Central memory CD4-positive, alpha-beta T cell (primary cell): ENCODE data around the gene KRT85.

Experiments
- DNase-seq: peaks from one replicate; pipeline ENCODE4 v3.0.0; 2022

The KRT85 gene

GRCh38 chr12:52394836-52395405 is 27.6 kb upstream of the KRT85 start:
- DNase-seq: no peak

GRCh38 chr12:52392465-52393007 is 25.3 kb upstream of the KRT85 start:
- DNase-seq: no peak

GRCh38 chr12:52391618-52392002 is 24.3 kb upstream of the KRT85 start:
- no peak for DNase-seq

GRCh38 chr12:52390739-52391617 is 23.7 kb upstream of the KRT85 start:
- DNase-seq: no peak

GRCh38 chr12:52389313-52390207 is 22.3 kb upstream of the KRT85 start:
- no peak for DNase-seq

- no peak for DNase-seq
Observed at GRCh38 chr12:52387859-52388258, 20.6 kb upstream of the KRT85 start.

GRCh38 chr12:52385226-52385702 is 18.0 kb upstream of the KRT85 start, which contains the start of gene KRT84:
TSS of gene KRT84 (minus strand) at chr12:52385652. CDS start at chr12:52385585, 67 bp downstream.
- no peak for DNase-seq

GRCh38 chr12:52383331-52383730 is 16.1 kb upstream of the KRT85 start:
- no peak for DNase-seq

GRCh38 chr12:52382854-52383253 is 15.6 kb upstream of the KRT85 start:
- DNase-seq: no peak

GRCh38 chr12:52381206-52381605 is 13.9 kb upstream of the KRT85 start:
- DNase-seq: no peak

GRCh38 chr12:52380271-52380694 is 13.0 kb upstream of the KRT85 start:
- DNase-seq: no peak

- no peak for DNase-seq
Observed at GRCh38 chr12:52379536-52379935, 12.3 kb upstream of the KRT85 start.

- DNase-seq: no peak
Observed at GRCh38 chr12:52378091-52378490, 10.8 kb upstream of the KRT85 start.

GRCh38 chr12:52377266-52377665 is 10.0 kb upstream of the KRT85 start:
- no peak for DNase-seq

- DNase-seq: peak; percentile 11
Observed at GRCh38 chr12:52372216-52373154, 5.2 kb upstream of the KRT85 start.

- no peak for DNase-seq
Observed at GRCh38 chr12:52371716-52372115, 4.4 kb upstream of the KRT85 start.

GRCh38 chr12:52370926-52371608 is 3.8 kb upstream of the KRT85 start:
- no peak for DNase-seq

- DNase-seq: no peak
Observed at GRCh38 chr12:52369809-52370208, 2.5 kb upstream of the KRT85 start.

GRCh38 chr12:52369211-52369610 is 1.9 kb upstream of the KRT85 start:
- no peak for DNase-seq

- DNase-seq: no peak
Observed at GRCh38 chr12:52368508-52368907, 1.2 kb upstream of the KRT85 start.

GRCh38 chr12:52367876-52368275 is 595 bp upstream of the KRT85 start:
- no peak for DNase-seq
